Prostate gland (tissue), 2 donors: ENCODE results near the gene AKAP13. TPM values are rescaled to one million over a fixed set of nuclear protein-coding genes. Genes with fewer than 3 reads are reported as not detected.

ENCODE experiments used
- DNase-seq: peaks from one replicate; pipeline ENCODE4 v3.0.0-alpha.2; 2019; ENCODE audit warnings: low spot score
- H3K27ac ChIP-seq, 2 donors: fragments of 200-600 bp; sonication (generic); 2 replicates each; pipeline ENCODE4 v1.5.1; 2017 to 2019
- H3K27me3 ChIP-seq: fragments of 200-600 bp; sonication (generic); replicated peaks from 2 replicates; pipeline ENCODE4 v1.5.1; 2019; ENCODE audit not compliant: insufficient read depth
- H3K36me3 ChIP-seq, 2 donors: fragments of 200-600 bp; sonication (generic); 1 replicate in 1 of 2; 2 replicates in 1 of 2; pipeline versions ENCODE4 v1.5.1 to v1.8.1; 2017 to 2019
- H3K4me1 ChIP-seq: fragments of 200-600 bp; sonication (generic); replicated peaks from 2 replicates; pipeline ENCODE4 v1.5.1; 2019
- H3K4me3 ChIP-seq, 2 donors: fragments of 200-600 bp; sonication (generic); 2 replicates each; pipeline ENCODE4 v1.5.1; 2017 to 2019
- H3K9me3 ChIP-seq: fragments of 200-600 bp; sonication (generic); 2 replicates; pipeline ENCODE4 v1.5.1; 2017
- CTCF ChIP-seq, 4 experiments: fragments of 200-600 bp in 2 of 4; fragments of 450-650 bp in 2 of 4; sonication (generic) in 2 of 4; IDR thresholded peaks; 1 replicate in 3 of 4; 2 replicates in 1 of 4; pipeline ENCODE4 v1.5.1; 2016 to 2019; ENCODE audit warnings: antibody characterized with exemption in 4 of 4, mild to moderate bottlenecking in 2 of 4, moderate library complexity in 2 of 4
- POLR2A ChIP-seq: fragments of 450-650 bp; IDR thresholded peaks from one replicate; pipeline ENCODE4 v1.6.1; 2016; ENCODE audit warnings: antibody characterized with exemption, mild to moderate bottlenecking
- POLR2AphosphoS5 ChIP-seq: sonication (generic); formaldehyde crosslinking; IDR thresholded peaks from one replicate; pipeline ENCODE4 v1.6.1; 2017; ENCODE audit warnings: antibody characterized with exemption
- WGBS: methylation state at CpG from one replicate; pipeline ENCODE4 v1.1.5; 2018; 5-methylcytosine and 5-hydroxymethylcytosine counted together
- intact Hi-C: fragments of 100-400 bp; cut with DNase I; formaldehyde crosslinking; loops from one replicate; pipeline ENCODE4 v1.14.2; 2022
- total RNA-seq, 2 donors: library from RNA; depleted of rRNA; stranded (reverse); fragments of >200 nt; gene quantifications; one replicate each; pipeline ENCODE4 v1.1.0, GENCODE V29; 2016

AKAP13 gene
- total RNA-seq, 2 donors from 2014 or later: 102 to 195 TPM

GRCh38 chr15:85426481-85426880 lies 46.1 kb downstream of the AKAP13 start:
- WGBS: 100% methylated on average over 1 of the region's 1 CpG
- no peaks in the 10 kb centered on the region for H3K27me3 ChIP-seq
- no peaks in the 10 kb centered on the region for H3K4me1 ChIP-seq
- TF ChIP-seq CTCF (IDR thresholded peaks at IDR 0.05) (no peak), POLR2A (no peak), POLR2AphosphoS5 (no peak)
- intact Hi-C loops: no loop called here
- H3K27ac ChIP-seq: no peak overlapping the region
- no peaks in the 10 kb centered on the region for H3K36me3 ChIP-seq
- H3K9me3 ChIP-seq: no peaks in the 10 kb centered on the region
- no peak overlapping the region for H3K4me3 ChIP-seq
- no peak for DNase-seq

- H3K36me3 ChIP-seq: no peaks in the 10 kb centered on the region
- no peaks in the 10 kb centered on the region for H3K9me3 ChIP-seq
- H3K27ac ChIP-seq: no peak overlapping the region
- 83% methylated on average over 5 of the region's 5 CpGs for WGBS
- H3K4me3 ChIP-seq: no peak overlapping the region
- intact Hi-C loops: no loop called here
- no peak for TF ChIP-seq CTCF (IDR thresholded peaks at IDR 0.05)
- TF ChIP-seq POLR2AphosphoS5: no peak
- no peak for TF ChIP-seq POLR2A
- DNase-seq: no peak
- no peaks in the 10 kb centered on the region for H3K27me3 ChIP-seq
- H3K4me1 ChIP-seq: no peaks in the 10 kb centered on the region
These were observed 47.1 kb downstream of the AKAP13 start for GRCh38 chr15:85427286-85428028.

- DNase-seq: no peak
- no peaks in the 10 kb centered on the region for H3K36me3 ChIP-seq
- H3K9me3 ChIP-seq: no peaks in the 10 kb centered on the region
- no peaks in the 10 kb centered on the region for H3K4me1 ChIP-seq
- no peak overlapping the region for H3K27ac ChIP-seq
- no peak overlapping the region for H3K4me3 ChIP-seq
- no peak for TF ChIP-seq POLR2AphosphoS5
- no peak for TF ChIP-seq POLR2A
- TF ChIP-seq CTCF (IDR thresholded peaks at IDR 0.05): no peak
- intact Hi-C loops: no loop called here
- no peaks in the 10 kb centered on the region for H3K27me3 ChIP-seq
- 99% methylated on average over 3 of the region's 3 CpGs for WGBS
These were observed 49.1 kb downstream of the AKAP13 start for GRCh38 chr15:85429522-85429921.

- H3K27me3 ChIP-seq: no peaks in the 10 kb centered on the region
- no peak overlapping the region for H3K27ac ChIP-seq
- no peaks in the 10 kb centered on the region for H3K4me1 ChIP-seq
- no peaks in the 10 kb centered on the region for H3K36me3 ChIP-seq
- WGBS: 83% methylated on average over 6 of the region's 6 CpGs
- no peak for TF ChIP-seq CTCF (IDR thresholded peaks at IDR 0.05)
- no peak for TF ChIP-seq POLR2A
- TF ChIP-seq POLR2AphosphoS5: no peak
- DNase-seq: no peak
- intact Hi-C loops: no loop called here
- H3K4me3 ChIP-seq: no peak overlapping the region
- H3K9me3 ChIP-seq: no peaks in the 10 kb centered on the region
These were observed 50.2 kb downstream of the AKAP13 start for GRCh38 chr15:85430406-85431204.

- Histone ChIP-seq H3K36me3 (no peaks in the 10 kb centered on the region), H3K4me3 (no peak overlapping the region), H3K27ac (no peak overlapping the region), H3K4me1 (peaks cover 3% of the 10 kb centered on the region), H3K9me3 (no peaks in the 10 kb centered on the region), H3K27me3 (no peaks in the 10 kb centered on the region)
- intact Hi-C loops: no loop called here
- no peak for DNase-seq
- no peak for TF ChIP-seq CTCF (IDR thresholded peaks at IDR 0.05)
- no peak for TF ChIP-seq POLR2A
- TF ChIP-seq POLR2AphosphoS5: no peak
These were observed 59.6 kb downstream of the AKAP13 start for GRCh38 chr15:85439996-85440395.
